HUDEP-2 (cell line): Measurements from ENCODE around the gene ADAMTS9.

Experiments
- DNase-seq, 76 experiments: peaks; one replicate each; lab custom pipeline; 2025; ENCODE audit not compliant: unreplicated experiment in 76 of 76; lab: John Stamatoyannopoulos, UW

The ADAMTS9 gene

DNA sequence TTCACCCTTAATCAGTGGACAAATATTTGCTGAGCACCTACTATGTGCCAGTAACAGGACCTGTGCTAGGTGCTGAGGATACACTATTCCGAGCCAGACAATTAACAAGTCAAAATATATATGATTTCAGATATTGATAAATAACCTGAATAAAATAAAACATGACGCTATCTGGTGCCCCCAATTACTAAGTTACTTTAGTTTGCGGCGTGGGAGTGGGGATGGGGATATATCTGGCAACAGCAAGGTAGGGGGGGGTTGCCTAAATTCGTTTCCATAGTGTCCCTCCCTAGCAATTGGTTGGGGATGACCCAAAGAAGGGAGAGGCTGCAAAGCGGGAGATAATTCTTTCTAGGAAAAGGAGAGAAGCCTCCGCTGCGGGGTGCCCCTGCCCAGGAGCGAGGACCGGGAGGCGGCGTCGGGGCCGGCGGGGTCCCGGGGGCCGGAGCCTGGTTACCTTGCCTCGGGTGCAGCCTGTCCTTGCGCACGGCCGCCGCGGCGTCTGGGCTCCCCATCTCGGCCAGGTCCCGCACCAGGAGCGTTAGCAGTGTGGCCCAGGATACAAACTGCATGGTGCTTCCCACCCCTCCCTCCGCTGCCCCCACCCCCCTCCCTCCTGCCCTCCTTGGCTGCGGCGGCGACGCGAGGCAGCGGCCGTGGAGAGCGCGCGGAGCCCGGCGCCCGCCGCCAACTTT lies 567 bp downstream of the ADAMTS9 start:
- no peak for DNase-seq

DNA sequence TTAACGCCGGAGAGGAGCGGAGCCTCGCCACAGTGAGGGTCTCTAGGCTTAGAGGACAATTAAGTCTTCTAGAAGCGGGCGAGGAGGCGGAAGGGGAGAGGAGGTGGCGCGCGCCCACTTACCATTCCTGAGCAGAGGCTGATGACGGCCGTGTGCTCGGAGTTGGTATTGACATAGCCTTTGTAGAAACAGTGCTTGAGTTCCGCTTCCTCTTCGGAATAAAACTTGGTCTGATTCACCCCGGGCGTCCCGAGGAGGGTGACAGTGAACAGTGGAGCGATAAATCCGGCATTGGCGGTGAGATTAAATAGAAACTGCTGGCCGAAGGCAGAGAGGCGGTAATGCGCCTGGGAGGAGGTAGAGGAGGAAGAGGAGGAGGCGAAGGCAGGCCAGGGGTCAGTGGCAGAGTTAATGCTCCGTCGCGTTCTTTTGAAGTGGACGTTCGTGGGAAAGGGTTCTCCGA lies 1.3 kb downstream of the ADAMTS9 start:
- no peak for DNase-seq

DNA sequence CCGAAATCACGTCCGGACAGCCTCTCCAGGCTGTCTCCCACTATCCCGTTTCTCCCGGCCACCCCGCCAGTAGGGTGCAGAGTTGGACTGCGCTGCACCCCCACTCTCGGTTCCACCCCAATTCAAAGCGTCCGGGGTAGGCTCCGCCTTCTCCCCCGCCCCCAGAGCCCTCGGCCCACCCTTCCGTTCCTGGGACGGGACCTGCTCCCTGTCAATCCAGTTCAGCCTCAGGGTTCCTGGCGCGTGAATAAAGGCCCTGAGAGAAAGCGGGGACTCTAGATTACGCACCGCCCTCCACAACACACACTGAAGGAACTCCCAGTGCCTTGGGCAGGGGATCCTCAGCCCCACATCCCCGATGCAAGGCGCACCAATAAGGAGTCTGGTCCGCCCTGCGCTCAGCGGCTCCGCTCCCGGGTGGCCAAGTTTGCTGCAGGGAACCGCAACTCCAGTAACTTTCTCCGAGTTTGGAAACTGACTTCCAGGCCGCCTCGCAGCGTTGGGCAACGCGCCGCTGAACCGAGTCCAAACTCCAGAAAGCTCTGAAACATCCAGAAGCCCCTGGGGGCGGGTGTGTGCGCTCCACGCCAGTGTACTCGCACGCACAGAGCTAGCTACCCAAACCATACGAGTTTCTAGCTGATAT lies 1.9 kb downstream of the ADAMTS9 start:
- peak in 14 of 76 experiments; percentile 2 to 27 (median 10) for DNase-seq

DNA sequence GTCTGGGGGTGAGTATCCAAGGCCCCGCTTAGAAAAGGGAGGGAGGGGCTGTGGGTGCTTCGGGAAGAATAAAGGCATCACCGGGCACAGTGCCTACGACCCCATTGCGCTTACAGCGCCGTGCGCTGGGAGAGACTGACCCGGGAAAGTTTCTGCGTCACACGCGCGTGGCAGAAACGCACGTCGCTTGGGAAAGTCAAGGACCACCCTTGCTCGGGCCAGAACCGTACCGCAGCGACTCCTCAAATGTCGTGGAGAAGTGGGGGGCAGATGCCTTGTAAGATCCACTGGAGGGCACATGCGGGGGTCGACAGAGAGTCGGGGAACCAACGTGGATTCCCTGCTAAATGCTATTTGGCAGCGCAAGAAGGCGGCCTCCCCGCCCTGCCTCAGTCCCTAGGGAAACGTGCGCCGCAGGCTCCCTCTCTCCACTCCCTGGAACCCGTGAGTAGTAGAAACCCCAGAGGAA lies 2.4 kb downstream of the ADAMTS9 start:
- DNase-seq: no peak

DNA sequence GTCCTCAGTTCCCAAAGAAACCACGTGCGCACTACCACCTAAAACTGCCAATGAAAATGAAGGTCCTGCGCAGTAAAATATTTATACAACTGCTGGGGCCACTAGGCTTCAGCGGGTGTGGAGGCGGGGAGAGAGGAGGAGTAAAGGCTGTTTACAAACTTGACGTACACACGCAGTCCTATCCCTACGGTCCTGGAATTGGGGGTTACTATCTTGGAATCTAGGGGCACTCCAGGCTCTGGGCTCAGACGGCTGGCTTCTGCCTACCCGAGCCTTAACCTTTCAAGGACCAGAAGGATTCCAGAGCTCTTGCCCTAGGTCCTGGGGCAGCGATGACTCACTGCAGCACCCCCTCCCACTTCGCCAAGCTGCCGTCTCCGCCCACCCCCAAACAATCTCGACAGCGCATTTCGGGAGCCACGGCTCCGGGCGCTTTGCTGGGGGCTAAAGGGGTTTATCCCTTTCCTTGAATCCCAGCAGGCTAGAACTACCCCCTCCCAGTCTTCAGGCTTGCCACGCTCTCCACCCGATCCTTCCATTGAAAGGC lies 3.0 kb downstream of the ADAMTS9 start:
- DNase-seq: no peak

DNA sequence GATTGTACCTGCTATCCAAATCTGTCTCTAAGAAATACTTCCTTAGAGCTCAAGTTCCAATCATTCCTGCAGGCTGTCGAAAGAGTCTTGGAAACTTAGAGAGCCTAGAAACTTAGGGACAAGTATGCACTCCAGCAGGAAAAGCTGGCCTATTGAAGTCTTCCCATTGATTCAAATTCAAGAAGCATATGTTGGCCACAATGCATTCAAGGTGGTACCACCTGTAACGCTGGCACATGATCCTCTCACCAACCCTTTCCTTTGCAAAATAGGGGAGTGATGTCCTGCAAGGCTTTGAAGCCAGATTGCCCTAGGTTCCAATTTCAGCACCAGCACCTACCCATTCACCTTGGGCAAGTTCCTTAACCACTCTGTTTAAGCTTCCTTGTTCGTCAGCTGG lies 6.0 kb downstream of the ADAMTS9 start:
- DNase-seq: no peak

DNA sequence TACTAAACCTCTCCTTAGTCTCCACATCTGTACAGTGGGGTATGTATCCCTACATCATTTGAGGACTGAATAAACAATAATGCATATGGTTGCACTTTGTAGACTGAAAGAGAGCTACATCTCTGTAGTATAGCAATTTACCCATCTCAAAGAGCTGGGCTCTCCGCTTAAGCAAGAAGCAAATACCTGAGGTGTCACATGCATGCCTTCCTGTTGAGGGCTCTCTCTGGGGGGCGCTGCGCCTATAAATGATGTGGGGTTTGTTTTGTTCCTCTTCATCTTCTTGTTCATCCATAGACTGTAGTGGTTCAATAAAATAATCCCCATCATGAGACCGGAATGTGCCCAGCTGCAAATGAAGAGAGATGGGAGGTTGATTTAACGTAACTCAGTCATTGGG lies 6.8 kb downstream of the ADAMTS9 start:
- no peak for DNase-seq

DNA sequence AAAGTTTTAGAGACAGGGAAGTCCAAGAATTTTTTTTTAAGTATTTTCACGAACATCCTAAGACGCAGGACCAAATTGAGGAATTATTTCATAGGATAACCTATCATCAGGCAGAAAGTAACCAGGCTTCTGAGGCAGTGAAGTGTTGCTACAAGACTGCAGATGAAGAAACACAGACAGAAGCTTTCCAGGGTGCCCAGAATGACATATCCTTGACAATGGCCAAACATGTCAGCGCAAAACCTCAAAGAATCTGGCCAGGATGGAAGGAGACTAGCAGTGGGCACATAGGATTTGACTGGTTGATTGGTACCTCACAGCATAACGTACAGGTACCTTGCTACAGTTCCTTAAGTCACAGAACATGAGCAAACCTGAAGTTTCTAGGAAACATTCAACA lies 7.5 kb downstream of the ADAMTS9 start:
- DNase-seq: no peak

DNA sequence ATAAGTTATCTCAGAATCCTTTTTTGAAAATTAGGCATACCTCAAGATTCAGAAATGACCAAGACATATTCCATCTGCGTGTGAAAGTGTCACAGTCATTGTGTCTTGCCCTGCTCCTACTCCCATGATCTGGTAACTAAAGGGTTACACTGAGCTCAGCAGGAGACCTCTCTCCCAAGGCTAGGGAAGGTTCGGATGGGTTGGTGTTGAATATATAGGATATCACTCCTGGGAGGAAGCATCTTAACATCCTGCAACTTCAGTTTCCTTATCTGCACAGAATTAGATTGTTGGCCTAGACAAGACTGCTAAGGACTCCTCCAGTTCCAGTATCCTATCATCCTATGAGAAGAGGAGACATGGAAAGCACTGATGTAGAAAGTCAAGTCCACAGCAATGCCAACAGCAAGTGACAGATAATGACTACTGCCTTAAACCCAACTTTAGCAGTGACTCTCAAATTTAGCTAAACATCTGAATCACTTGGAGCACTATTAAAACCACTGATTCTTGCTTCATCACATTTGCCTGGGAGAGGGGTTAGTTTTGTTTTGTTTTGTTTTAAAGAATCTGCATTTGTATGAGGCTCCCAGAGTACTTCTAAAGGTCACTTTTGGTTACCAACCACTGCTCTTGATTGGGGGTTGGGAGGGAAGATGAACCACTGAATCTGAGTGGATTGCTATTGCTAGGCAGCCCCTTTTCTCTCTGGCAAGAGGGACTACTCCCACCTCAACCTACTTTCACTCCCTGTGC lies 9.7 kb downstream of the ADAMTS9 start:
- no peak for DNase-seq

DNA sequence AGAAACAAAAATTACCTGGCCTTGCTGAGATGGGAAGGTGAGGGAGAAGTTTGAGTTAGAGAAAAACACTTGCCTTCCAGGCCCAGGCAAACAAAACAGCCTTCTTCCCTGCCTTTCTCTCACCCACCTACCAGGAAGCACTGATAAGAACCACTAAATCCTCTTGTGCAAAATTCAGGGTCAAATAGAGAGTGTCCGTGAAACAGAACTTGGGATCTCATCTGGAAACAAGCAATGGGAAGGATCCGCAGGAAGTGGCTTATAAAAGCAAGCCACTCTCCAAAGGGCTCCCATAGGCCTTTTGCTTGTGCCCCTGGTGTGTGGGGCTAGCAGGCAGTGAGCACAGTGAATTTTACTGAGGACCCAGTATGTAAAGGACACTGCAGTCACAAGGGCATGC lies 11.0 kb downstream of the ADAMTS9 start:
- no peak for DNase-seq

DNA sequence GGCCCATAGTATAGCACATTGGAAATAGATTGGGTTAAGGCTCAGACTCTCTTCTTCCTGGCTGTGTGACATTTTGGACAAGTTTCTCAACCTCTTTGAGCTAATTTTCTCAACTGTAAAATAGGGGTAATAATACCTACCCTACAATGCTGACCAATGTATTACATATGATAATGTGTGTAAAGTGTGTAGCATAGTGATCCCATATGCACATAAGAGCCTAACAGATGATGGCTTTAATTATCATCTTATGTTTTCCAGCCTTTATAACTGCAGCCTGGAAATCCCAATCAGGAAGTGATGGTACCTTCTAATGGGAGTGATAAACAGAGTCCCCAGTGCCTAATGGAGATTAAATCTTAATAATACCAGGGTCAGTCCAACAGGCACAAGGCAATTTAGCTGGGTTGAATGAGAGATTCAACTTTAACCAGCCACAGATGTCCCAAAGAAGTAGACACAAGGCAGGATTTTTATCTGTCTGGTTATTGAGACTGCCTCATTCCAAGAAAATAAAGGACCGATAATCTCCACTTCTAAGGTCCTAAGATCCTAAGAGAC lies 12.0 kb downstream of the ADAMTS9 start:
- DNase-seq: no peak

DNA sequence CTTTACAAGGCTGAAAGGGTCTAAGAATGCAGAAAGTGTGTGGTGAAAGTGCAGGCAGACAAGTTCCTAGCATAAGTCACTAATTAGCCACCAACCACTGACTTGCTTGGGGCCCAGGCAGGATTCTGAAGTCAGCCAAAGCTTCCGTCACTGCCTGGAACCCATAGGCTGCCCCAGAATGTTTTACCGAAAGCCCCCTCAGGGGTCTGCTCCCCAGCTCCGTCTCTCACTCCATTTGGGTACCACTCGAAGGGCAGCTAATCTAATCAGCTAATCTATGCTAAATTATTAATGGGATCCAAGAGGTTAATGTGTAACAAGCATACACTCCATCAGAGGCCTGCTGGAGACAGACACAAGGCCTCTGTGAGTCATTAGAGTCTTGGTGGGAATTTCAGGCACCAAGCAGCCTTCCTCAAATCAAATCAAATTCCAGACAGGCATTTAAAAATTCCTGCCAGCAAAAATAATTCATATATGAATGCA lies 13.2 kb downstream of the ADAMTS9 start:
- no peak for DNase-seq

DNA sequence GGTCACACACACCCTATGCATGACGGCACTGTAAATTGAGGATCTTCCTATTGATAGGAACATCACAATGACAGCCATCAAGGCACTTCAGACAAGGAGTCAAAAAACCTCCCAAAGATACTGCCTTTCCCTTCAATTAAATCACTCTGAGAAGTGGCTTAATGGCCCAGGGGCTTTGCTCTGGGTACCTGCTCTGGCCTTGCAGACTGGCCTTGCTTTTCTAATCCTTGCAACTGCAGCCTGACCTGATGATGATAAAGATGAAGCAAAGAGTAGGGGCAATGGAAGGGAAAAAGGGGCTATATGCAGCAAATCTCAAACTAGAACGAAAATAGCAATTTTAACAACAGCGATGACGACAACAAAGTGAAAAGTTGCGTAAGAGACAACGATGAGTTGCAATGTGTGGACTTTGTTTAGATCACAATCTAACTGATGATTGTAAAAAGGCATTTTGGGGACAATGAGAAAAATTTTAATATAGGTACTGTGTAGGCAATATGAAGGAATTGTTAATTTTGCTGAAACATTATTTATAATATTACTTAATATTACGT lies 14.6 kb downstream of the ADAMTS9 start:
- DNase-seq: no peak

DNA sequence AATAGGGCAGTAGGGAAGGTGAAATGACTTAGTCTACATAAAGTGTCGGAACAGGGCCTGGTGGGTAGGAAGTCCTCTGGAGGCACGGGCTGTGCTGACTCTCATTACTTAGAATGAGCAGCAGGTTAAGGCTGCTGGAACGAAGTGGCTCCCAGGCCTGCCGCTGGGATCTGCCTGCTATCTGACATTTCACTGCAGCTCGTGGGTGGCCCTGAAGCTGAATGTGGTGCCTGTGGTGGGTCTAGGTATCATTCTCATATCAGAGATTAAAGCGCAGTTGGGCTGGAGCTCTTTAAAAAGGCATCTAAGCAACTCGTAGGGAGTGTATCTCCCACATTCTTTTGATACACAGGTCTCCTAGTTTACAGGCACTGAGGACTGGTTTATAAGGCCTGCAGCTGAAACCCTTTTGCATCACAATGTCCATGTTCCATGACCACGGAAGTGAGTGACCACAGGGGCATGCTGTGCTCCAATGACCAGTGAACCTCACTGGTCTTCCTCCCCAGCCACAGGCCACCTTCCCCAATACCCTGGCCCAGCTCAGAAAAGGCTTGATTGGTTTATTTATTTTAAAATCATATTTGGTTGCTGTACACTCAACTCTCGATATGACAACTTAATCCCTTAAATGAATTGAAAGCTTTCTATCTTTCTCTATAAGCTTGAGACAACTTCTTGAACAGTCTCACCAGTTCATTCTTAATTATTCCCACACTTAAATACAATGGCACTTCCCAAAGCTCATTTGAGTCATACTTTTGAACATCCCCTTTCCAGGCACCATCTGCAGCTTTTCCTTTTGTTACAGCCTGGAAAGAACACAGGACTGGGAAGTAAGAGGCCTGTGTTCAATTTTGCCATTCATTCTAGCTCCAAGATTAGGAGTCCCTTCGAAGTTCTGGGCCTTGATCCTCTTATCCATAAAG lies 19.0 kb downstream of the ADAMTS9 start:
- DNase-seq: no peak

DNA sequence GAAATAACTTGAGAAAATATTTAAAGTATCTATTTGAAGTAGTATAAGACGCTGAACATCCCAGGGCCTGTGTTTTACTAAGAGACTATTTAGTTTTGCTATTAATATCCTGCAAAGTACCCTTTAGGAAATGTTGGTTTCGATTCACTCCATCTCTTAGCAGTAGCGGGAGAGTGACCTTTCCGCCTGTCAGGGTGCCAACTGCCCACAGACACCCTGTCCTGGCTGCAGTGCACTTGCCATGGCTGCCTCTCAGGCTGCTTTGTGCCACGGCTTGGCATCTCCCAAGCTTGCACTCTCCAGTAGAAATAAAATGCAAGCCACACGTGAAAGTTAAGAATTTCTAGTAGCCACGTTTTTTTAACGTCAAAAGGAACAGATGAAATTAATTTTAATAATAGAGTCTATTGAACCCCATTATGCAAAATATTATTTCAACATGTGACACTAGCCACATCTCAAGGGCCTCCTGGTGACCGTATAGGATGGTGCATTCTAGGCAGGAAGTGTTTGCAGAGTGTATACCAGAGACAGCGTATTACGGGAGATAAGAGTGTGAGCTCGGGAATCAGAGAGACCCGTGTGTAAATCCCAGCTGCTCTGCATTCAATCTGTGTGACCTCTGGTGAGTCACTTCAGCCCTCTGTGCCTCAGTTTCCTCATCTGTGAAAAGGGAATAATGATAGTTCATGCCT lies 19.8 kb downstream of the ADAMTS9 start:
- no peak for DNase-seq

DNA sequence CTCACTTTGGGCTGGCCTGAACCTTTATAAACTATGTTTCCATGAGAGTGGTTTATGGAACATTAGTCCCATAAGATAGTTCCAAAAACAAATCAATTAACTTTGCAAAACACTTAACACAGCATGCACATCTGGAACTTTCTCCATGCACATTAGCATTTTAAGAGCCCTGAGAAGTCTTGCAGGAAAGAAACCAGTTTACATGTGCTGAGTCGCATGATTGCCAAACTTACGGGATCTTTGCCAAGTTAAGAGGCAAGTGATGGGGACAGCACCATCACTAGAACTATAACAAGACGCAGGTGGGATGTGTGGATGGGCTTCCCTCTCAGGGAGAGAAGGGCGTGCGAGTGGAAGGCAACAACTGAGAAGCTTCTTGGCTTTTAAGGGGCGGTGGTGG lies 20.7 kb downstream of the ADAMTS9 start:
- DNase-seq: no peak

DNA sequence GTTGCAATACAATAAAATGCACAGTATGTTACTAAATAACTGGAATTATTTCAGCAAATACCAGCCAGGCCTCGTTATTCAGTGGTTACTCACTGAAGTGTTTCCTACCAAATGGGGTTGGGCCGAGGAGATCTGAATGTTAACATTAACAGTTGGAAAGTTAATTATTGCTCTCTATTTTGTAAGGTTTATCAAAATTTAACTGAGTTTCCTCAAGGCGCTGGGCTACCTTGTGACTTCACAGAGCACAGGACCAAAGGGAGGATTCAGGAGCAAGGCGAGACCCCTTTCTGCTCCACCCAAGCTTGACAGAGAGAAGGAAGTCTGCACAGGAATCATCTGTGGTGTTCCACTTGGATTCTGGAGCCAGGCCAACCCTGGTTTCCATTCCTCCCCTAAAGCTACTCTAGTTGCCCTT lies 21.6 kb downstream of the ADAMTS9 start:
- no peak for DNase-seq

DNA sequence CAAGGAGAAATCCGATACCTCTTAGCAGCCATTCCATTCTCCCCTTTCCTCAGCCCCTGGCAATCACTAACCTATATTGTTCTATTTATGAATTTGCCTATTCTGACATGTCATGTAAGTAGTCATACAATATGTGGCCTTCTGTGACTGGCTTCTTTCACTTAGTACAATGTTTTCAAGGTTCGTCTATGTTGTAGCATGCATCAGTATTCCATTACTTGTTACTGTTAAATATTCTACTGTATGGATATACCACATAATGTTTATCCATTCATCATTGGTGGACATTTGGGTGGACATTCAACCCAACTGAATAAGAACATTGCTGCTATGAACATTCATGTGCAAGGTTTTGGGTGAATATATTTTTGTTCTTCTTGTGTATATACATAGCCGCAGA lies 23.4 kb downstream of the ADAMTS9 start:
- no peak for DNase-seq

DNA sequence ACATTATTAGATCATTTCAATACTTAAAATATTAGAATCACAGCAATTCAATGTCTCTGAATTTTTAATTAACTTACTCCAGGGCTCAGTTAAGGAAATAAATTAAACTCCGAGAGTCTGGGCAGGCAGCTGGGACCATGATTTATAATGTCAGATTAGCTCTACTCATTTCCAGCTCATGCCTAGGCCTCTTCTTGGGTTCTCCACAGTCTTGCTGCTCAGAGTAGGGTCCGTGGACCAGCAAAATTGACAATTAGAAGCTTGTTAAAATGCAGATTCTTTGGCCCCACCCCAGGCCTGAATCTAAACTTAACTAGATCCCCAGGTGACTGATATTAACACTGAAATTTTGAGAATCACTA lies 28.2 kb downstream of the ADAMTS9 start:
- DNase-seq: no peak
